NCI-H2029 (cell line): ENCODE measurements around the gene SNTA1.
"Not testable (repeated sequence)": the region's sequence is repeated elsewhere in the genome, so short reads cannot be mapped to it uniquely, and the experiment has no call there.

Source experiments
- DNase-seq: peaks from one replicate; lab custom pipeline; 2025; lab: John Stamatoyannopoulos, UW

SNTA1 gene

GRCh38 chr20:33431797-33432381, 11.7 kb downstream of the SNTA1 start:
- no peak for DNase-seq

GRCh38 chr20:33423875-33424274, 19.7 kb downstream of the SNTA1 start:
- DNase-seq, result not testable (repeated sequence)

GRCh38 chr20:33423141-33423834, 20.3 kb downstream of the SNTA1 start:
- no peak for DNase-seq

GRCh38 chr20:33419140-33419974, 24.2 kb downstream of the SNTA1 start:
- DNase-seq, result no peak

GRCh38 chr20:33418033-33418432, 25.5 kb downstream of the SNTA1 start:
- no peak for DNase-seq

- DNase-seq, result no peak
These were observed 27.6 kb downstream of the SNTA1 start for GRCh38 chr20:33415948-33416347.

- no peak for DNase-seq
These were observed 31.1 kb downstream of the SNTA1 start for GRCh38 chr20:33412484-33412838.

GRCh38 chr20:33411711-33412483, 31.7 kb downstream of the SNTA1 start:
- no peak for DNase-seq

- no peak for DNase-seq
These were observed 32.3 kb downstream of the SNTA1 start for GRCh38 chr20:33411242-33411641.

GRCh38 chr20:33410081-33410742, 33.4 kb downstream of the SNTA1 start:
- DNase-seq, result no peak

GRCh38 chr20:33408716-33409654, 34.6 kb downstream of the SNTA1 start:
- no peak for DNase-seq

GRCh38 chr20:33408313-33408712, 35.2 kb downstream of the SNTA1 start:
- no peak for DNase-seq

GRCh38 chr20:33407796-33408195, 35.8 kb downstream of the SNTA1 start:
- DNase-seq, result no peak

- no peak for DNase-seq
These were observed 36.3 kb downstream of the SNTA1 start for GRCh38 chr20:33407251-33407650.

GRCh38 chr20:33404281-33404680, 39.3 kb downstream of the SNTA1 start:
- no peak for DNase-seq

- no peak for DNase-seq
These were observed 41.6 kb downstream of the SNTA1 start for GRCh38 chr20:33401921-33402369.

- DNase-seq, result peak; percentile 90
These were observed 42.2 kb downstream of the SNTA1 start, which contains the start of gene CDK5RAP1 for GRCh38 chr20:33401184-33401920. TSS of gene CDK5RAP1 (minus strand) at chr20:33401519. CDS start at chr20:33397064, 4,455 bp downstream.

- DNase-seq, result no peak
These were observed 42.8 kb downstream of the SNTA1 start for GRCh38 chr20:33400812-33401183.

GRCh38 chr20:33399924-33400323, 43.6 kb downstream of the SNTA1 start:
- DNase-seq, result no peak

GRCh38 chr20:33394718-33395117, 48.8 kb downstream of the SNTA1 start:
- no peak for DNase-seq
